Measurements from ENCODE around the gene PDZRN3.

DNA sequence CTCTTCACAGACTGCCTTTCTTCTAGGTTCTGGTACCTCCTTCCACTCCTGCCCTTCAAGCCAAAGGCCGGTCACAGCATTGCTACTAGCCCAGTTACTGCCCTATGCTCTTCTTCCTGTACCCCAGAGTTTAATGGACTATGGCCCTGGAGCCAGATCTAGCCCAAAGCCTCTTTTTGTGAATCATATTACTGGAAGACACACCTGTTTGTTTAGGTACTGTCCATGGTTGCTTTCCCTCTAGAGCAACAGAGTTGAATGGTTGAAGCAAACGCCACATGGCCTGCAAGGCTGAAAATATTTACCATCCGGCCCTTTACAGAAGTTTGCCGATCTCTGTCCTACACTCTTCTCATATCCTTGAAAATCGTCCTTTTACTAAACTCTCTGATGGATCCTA lies 47.0 kb downstream of the PDZRN3 start:
- TF ChIP-seq TCF4 (CRISPR knock-in tag; IDR thresholded peaks at IDR 0.05; ENCODE audit: borderline replicate concordance) (no peak), GLIS3 (CRISPR knock-in tag; IDR thresholded peaks at IDR 0.05) (no peak)
